GM12873 (cell line): ENCODE results near the gene GRM1.

Experiments
- TF ChIP-seq, protein P1 (sequence below): IDR thresholded peaks from 2 replicates; pipeline ENCODE4 v1.5.1; 2012; ENCODE audit warnings: low read depth, mild to moderate bottlenecking, moderate library complexity, low read length, control low read depth; ENCODE audit not compliant: insufficient read depth; ENCODE audit errors: missing control alignments

Gene GRM1

DNA sequence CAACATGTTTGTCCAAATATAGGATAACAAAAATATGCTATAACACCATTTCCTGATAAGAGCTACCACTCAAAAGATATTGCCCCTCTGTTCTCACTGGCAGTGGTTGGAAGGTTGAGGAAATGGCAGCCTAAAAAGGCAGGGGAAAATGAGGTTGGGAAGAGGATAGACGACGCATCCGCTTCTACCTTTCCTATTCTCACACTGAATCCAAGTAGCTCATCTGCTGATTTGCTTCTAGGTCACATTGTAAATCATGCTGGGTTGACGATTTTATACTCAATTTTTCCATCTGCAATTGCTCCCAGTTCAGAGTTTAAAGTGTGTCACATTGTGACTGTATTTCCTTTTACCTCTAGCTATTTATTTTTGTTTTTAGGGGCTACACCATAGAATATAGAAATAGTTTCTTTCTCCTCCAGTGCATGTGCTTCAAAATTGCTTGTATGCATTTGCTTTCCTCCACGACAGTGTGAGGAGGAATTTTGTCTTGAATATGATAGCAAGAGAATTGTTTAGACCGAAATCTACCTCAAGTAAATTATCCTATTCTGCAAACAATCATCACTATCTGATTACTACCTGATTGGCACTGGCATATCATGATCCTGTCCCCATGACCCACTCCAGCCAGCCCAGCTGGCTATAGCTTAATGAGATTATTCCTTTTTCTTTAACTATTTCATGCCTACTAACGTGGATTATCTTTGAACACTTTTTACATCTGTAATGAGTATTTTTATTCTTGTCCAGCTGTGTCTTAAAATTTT, 335.2 kb downstream of the GRM1 start:
- TF ChIP-seq, protein P1, sequence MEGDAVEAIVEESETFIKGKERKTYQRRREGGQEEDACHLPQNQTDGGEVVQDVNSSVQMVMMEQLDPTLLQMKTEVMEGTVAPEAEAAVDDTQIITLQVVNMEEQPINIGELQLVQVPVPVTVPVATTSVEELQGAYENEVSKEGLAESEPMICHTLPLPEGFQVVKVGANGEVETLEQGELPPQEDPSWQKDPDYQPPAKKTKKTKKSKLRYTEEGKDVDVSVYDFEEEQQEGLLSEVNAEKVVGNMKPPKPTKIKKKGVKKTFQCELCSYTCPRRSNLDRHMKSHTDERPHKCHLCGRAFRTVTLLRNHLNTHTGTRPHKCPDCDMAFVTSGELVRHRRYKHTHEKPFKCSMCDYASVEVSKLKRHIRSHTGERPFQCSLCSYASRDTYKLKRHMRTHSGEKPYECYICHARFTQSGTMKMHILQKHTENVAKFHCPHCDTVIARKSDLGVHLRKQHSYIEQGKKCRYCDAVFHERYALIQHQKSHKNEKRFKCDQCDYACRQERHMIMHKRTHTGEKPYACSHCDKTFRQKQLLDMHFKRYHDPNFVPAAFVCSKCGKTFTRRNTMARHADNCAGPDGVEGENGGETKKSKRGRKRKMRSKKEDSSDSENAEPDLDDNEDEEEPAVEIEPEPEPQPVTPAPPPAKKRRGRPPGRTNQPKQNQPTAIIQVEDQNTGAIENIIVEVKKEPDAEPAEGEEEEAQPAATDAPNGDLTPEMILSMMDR = no peak

DNA sequence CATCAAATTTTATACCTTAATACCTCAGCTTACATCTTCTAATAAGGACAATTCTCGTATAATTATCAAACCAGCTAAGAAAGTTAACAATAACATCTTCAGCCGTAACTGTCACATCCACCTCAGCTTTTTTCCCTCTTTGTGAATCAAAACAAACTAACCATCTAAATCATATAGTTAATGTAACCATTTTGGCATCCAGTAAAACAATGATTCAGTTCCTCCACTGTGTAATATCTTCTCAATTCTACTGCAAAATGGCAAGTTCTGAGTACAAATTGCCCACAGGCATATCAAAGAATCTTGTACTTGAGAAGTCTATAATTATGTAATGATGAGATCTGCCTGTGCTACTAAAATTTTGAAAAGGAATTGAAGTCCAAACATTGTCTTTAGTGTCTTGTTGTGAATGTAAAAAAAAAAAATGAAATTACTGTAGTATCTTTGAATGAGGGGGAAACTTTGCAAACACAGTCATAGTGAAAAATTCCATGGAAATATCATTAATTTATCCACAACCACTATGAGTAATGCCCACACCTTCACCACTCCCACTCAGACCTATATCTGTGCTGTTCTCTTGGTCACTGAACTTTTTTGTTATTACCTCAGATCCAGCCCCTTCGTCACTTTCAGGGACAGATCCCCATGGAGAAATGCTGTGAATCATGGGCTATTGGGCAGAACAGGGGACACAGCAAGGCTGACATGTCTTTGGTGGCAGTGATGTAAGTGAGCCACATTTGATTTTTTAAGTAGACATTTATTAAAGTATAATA, 336.1 kb downstream of the GRM1 start:
- TF ChIP-seq, protein P1 = no peak

- TF ChIP-seq, protein P1 = no peak
Measured at GRCh38 chr6:146367061-146367460, 338.2 kb downstream of the GRM1 start.

DNA sequence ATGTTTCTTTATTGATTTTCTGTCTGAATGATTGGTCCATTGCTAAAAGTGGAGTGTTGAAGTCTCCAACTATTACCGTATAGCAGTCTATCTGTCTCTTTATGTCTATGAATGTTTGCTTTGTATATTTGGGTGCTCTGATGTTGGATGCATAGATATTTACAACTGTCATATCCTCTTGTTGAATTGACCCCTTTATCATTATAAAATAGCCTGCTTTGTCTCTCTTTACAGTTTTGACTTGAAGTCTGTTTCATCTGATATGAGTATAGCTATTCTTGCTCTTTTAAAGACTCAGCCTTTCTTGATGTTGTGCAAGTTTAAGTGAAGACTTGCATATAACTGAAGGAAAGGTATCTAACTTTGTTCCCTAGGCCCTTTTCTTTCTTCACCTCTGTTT, 341.0 kb downstream of the GRM1 start:
- TF ChIP-seq, protein P1 = no peak

DNA sequence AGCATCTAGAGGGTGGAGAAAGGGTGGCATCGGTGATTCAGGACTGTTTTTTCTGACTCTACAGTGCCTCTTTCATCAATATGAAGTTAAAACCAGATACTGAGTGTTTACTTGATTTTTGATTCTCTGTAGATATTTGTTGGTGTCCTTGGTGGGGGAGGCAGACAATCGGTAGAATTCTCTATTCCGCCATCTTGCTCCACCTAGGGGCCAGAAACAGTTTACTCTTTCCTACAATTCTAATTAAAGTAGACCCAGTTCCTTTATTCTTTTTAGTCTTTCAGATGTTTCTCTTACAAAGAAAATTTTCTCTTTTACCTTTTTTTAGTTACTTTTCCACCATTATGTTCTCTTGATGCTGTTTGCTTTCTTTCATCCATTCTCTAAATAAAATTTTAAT, 352.6 kb downstream of the GRM1 start:
- TF ChIP-seq, protein P1 = no peak

DNA sequence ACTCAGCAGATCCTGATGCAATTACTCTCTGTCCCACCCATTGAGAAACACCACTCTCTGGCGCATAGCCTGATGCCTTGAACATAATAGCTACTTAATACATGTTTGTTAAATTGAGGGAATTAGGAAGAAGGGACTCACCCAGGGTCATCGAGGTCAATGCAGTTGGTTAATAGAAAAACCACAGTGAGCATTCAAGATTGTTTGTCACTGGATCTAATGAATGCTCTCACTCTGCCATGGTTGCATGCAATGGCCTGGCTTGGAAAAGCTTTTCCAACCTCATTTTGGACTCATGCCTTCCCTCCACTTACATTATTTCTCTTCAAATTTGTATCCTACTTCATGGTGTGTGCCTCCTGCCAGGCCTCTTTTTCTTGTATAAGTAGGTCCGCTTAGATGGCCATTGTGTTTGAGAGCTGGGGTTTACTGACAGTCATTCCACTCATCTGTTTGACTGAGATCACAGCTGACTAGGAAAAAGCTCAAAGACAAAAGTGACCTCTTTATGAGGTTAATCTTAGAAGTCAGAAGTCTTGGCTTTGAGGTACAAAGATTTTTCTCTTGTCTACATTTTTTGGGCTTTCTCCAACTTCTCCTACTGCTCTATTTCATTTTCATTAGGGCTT, 360.0 kb downstream of the GRM1 start:
- TF ChIP-seq, protein P1 = no peak

DNA sequence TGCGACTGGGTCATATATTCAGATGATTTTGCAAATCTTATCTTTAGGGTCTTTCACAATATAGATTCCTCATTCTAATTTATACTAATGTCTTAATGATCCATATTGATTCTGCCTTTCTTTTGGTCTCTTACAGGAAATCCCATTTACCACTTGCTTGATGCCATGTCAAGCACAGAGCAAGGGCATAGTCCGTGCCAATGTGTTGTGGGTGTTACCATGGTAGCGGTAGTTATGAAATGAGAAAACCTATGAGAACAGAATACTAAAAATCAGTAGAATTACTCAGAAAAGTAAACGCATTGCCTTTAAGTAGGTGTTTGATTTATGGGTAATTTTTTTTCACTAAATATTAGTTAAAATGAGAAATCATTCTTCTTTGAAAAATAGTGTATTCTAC, 360.9 kb downstream of the GRM1 start:
- TF ChIP-seq, protein P1 = no peak
